GM21526 (cell line): Measurements from ENCODE around the gene MEX3A.
"Not testable (repeated sequence)": the region's sequence is repeated elsewhere in the genome, so short reads cannot be mapped to it uniquely, and the experiment has no call there.

Source experiments
- ATAC-seq: cut with Tn5 transposase; IDR thresholded peaks from one replicate; pipeline ENCODE4 v1.9.1; 2021; ENCODE audit warnings: moderate library complexity; ENCODE audit not compliant: unreplicated experiment, low FRiP score

MEX3A gene

GRCh38 chr1:156060937-156061636, 21.2 kb downstream of the MEX3A start, which contains the start of gene RAB25:
Gene RAB25 (plus strand): TSS chr1:156061160. CDS start chr1:156061401, 241 bp downstream.
- ATAC-seq = no peak

- ATAC-seq = no peak
These were observed 25.9 kb downstream of the MEX3A start for GRCh38 chr1:156056326-156056849.

- ATAC-seq = no peak
These were observed 26.8 kb downstream of the MEX3A start for GRCh38 chr1:156055281-156056048.

- peak; percentile 53 for ATAC-seq
These were observed 27.6 kb downstream of the MEX3A start, which contains the start of gene LAMTOR2 for GRCh38 chr1:156054500-156055280. Gene LAMTOR2 (plus strand): TSS chr1:156054782. CDS start chr1:156054890, 108 bp downstream.

GRCh38 chr1:156053768-156054499, 28.3 kb downstream of the MEX3A start, which contains the start of gene UBQLN4:
Gene UBQLN4 (minus strand): TSS chr1:156053798. CDS start chr1:156053701, 97 bp downstream.
- ATAC-seq = no peak

GRCh38 chr1:156052862-156053767, 29.1 kb downstream of the MEX3A start:
- no peak for ATAC-seq

GRCh38 chr1:156051011-156051725, 31.1 kb downstream of the MEX3A start:
- no peak for ATAC-seq

- ATAC-seq = no peak
These were observed 31.9 kb downstream of the MEX3A start for GRCh38 chr1:156050376-156050775.

- no peak for ATAC-seq
These were observed 33.5 kb downstream of the MEX3A start for GRCh38 chr1:156048663-156049258.

GRCh38 chr1:156045076-156045475, 37.2 kb downstream of the MEX3A start:
- no peak for ATAC-seq

GRCh38 chr1:156042828-156043227, 39.4 kb downstream of the MEX3A start:
- no peak for ATAC-seq

- ATAC-seq = not testable (repeated sequence)
These were observed 47.3 kb downstream of the MEX3A start for GRCh38 chr1:156034991-156035390.

GRCh38 chr1:156033011-156033410, 49.3 kb downstream of the MEX3A start:
- no peak for ATAC-seq

- ATAC-seq = no peak
These were observed 55.7 kb downstream of the MEX3A start for GRCh38 chr1:156026588-156026987.

GRCh38 chr1:156025876-156026275, 56.4 kb downstream of the MEX3A start:
- ATAC-seq = no peak

GRCh38 chr1:156024801-156025200, 57.5 kb downstream of the MEX3A start:
- ATAC-seq = no peak
